Pancreas (tissue), 10 donors: ENCODE results near the gene SLC34A3. TPM values are rescaled to one million over a fixed set of nuclear protein-coding genes. Genes with fewer than 3 reads are reported as not detected.
A peak's percentile ranks its signal among the peaks of the same experiment; 100 is the strongest.

Experiments
- ATAC-seq, 4 donors: fragments of 200-7000 bp; cut with Tn5 transposase; one replicate each; pipeline versions ENCODE4 v1.8.0 to v1.9.1; 2020; ENCODE audit warnings: mild to moderate bottlenecking in 4 of 4, moderate library complexity in 4 of 4
- DNase-seq, 6 donors: peaks; one replicate each; pipeline ENCODE4 v3.0.0-alpha.2; 2020
- FAIRE-seq: peaks from 2 replicates; lab custom pipeline; 2012; peaks lifted over from hg19 to GRCh38; lab: Jason Lieb, UNC
- H3K27ac ChIP-seq, 4 donors: fragments of 200-600 bp; sonication (generic); 1 replicate in 3 of 4; 2 replicates in 1 of 4; pipeline versions ENCODE4 v1.5.0 to v1.8.0; 2020
- H3K27me3 ChIP-seq, 4 donors: fragments of 200-600 bp; one replicate each; pipeline ENCODE4 v1.8.0; 2021
- H3K36me3 ChIP-seq, 3 donors: fragments of 200-600 bp; sonication (generic) in 1 of 3; one replicate each; pipeline versions ENCODE4 v1.5.0 to v1.8.0; 2020 to 2021
- H3K4me1 ChIP-seq, 3 donors: fragments of 200-600 bp; one replicate each; pipeline ENCODE4 v1.8.0; 2021
- H3K4me3 ChIP-seq, 4 donors: fragments of 200-600 bp; sonication (generic) in 2 of 4; one replicate each; pipeline versions ENCODE4 v1.5.0 to v1.8.0; 2020 to 2021
- H3K9me3 ChIP-seq, 4 donors: fragments of 200-600 bp; one replicate each; pipeline ENCODE4 v1.8.0; 2021
- CTCF ChIP-seq, 4 donors: fragments of 200-600 bp; sonication (generic) in 3 of 4; IDR thresholded peaks; one replicate each; pipeline versions ENCODE4 v1.5.0 to v1.8.0; 2021; ENCODE audit warnings: antibody characterized with exemption in 4 of 4
- WGBS, 2 donors: extraction: QIAGEN DNeasy Blood & Tissue Kit; methylation state at CpG; one replicate each; pipeline ENCODE4 v1.1.7; 2013; 5-methylcytosine and 5-hydroxymethylcytosine counted together
- intact Hi-C, 3 donors: fragments of 100-400 bp; cut with DNase I; formaldehyde crosslinking; loops; one replicate each; pipeline versions ENCODE4 v1.11.1 to v1.14.2; 2022
- polyA plus RNA-seq, 2 donors: library from polyadenylated mRNA; stranded (reverse); fragments of 200-250 nt; gene quantifications; one replicate each; pipeline ENCODE4 v1.2.3, GENCODE V29; 2013
- total RNA-seq, 6 donors: library from RNA; stranded (reverse); fragmentation: NEBNext Ultra II Directional in 4 of 6; extraction: Animal tissue kit (Norgen Biotek cat#: 25700) in 4 of 6; gene quantifications; one replicate each; pipeline versions ENCODE4 v1.2.1 to v1.2.4, GENCODE V29; 2021 to 2023
- donor health status: healthy with polysubstance abuse.
- donor health status: DM: no; HTN: no; CAD: no; lungs with moderate emphysema.
- donor health status: DM: no; HTN: no; CAD: no.
- donor health status: control.
- donor health status: control.
- donor health status: Bipolar disorder and iron deficiency.
- donor health status: DM: yes; HTN: yes; CAD: no.
- donor health status: DM: no; HTN: no; CAD: no.
- donor health status: DM: no; HTN: no; CAD: no.
- donor health status: DM: yes; HTN: yes; CAD: no.

SLC34A3 gene
- total and polyA plus RNA-seq, 8 donors, result 0.12 to 0.42 (median 0.20) TPM; not detected in 4

GRCh38 chr9:137264067-137264466 lies 33.4 kb downstream of the SLC34A3 start:
- FAIRE-seq (no peak), ATAC-seq (no peak), DNase-seq (peak in 1 of 6 donors; percentile 23)
- intact Hi-C loops, result no loop called here
- peaks cover 7 to 8% (median 8%) of the 10 kb centered on the region in 3 donors for H3K4me1 ChIP-seq
- 93 to 94% methylated on average over 22 of the region's 22 CpGs for WGBS, 2 donors
- TF ChIP-seq CTCF (IDR thresholded peaks at IDR 0.05), result no peak
- no peaks in the 10 kb centered on the region for H3K9me3 ChIP-seq
- no peaks in the 10 kb centered on the region for H3K27me3 ChIP-seq
- no peak overlapping the region for H3K4me3 ChIP-seq
- no peak overlapping the region for H3K27ac ChIP-seq
- peaks cover 0 to 5% (median 0%) of the 10 kb centered on the region in 3 donors for H3K36me3 ChIP-seq

DNA sequence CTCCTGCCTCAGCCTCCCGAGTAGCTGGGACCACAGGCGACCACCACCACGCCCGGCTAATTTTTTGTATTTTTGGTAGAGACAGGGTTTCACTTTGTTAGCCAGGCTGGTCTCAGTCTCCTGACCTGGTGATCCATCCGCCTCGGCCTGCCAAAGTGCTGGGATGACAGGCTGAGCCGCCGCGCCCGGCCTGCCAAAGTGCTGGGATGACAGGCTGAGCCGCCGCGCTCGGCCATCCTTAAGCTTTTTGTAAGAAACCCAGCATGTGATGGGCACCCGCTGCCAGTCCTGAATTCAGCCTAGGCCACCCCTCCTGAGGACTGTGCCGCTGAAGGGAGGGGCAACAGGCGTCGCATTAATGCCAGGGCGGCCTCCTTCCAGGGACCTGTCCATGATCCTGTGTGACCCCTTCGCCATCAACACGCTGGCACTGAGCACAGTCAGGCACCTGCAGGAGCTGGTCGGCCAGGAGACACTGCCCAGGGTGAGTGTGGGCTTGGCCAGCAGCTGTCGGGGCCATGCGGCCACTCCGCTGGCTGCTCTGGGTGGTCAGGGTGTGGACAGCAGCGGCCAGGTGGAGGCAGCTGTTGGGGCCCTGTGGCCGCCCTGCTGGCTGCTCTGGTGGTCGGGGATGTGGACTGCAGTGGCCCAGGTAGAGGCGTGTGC lies 34.9 kb downstream of the SLC34A3 start:
- no peak for ATAC-seq
- Histone ChIP-seq H3K9me3 (no peaks in the 10 kb centered on the region), H3K27ac (no peak overlapping the region), H3K4me1 (peaks cover 15 to 16% (median 16%) of the 10 kb centered on the region in 3 donors), H3K27me3 (no peaks in the 10 kb centered on the region), H3K4me3 (no peak overlapping the region), H3K36me3 (peaks cover 0 to 5% (median 0%) of the 10 kb centered on the region in 3 donors)
- no peak for TF ChIP-seq CTCF (IDR thresholded peaks at IDR 0.05)
- intact Hi-C loops, result no loop called here
- 93 to 95% methylated on average over 29 of the region's 29 CpGs for WGBS, 2 donors
- no peak for FAIRE-seq
- DNase-seq, result peak in 2 of 6 donors; percentile 14 to 54

- ATAC-seq (no peak), DNase-seq (peak in 4 of 6 donors; percentile 23 to 84 (median 56)), FAIRE-seq (no peak)
- Histone ChIP-seq H3K36me3 (peaks cover 0 to 5% (median 0%) of the 10 kb centered on the region in 3 donors), H3K4me1 (peaks cover 15 to 16% (median 16%) of the 10 kb centered on the region in 3 donors), H3K9me3 (no peaks in the 10 kb centered on the region), H3K27ac (no peak overlapping the region), H3K27me3 (no peaks in the 10 kb centered on the region), H3K4me3 (no peak overlapping the region)
- WGBS, 2 donors, result 85 to 90% methylated on average over 15 of the region's 15 CpGs
- intact Hi-C loops, result no loop called here
- TF ChIP-seq CTCF (IDR thresholded peaks at IDR 0.05), result no peak
These were observed 35.4 kb downstream of the SLC34A3 start for GRCh38 chr9:137266162-137266527.

DNA sequence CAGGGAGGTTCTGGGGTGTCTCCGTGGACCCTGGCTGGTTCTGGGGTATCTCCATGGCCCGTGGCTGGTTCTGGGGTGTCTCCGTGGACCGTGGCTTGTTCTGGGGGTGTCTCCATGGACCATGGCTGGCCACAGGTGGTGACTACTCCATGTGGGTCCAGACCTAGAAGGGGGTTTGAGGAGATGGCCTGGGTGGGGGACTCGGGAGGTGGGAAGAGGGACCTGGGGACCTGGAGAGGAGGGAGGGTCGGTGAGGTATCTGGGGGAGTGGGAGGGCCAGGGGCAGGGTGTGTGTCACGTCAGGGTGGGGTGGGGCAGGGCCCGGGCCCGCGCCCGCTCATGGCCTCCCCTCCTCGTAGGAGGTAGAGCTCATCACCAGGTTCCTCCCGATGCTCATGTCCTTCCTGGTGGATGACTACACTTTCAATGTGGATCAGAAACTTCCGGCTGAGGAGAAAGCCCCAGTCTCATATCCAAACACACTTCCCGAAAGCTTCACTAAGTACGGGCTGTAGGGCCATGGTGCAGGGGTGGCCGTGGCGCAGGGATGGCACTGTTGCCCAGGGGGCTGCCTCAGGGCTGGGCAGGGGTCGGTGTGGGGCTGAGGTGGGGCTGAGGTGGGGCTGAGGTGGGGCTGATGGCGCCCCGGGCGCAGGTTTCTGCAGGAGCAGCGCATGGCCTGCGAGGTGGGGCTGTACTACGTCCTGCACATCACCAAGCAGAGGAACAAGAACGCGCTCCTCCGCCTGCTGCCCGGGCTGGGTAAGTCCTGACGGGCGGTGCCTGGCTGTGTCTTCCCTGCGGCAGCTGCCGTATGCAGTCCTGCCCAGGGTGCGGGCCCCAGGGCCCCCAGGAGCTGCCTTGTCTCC lies 36.1 kb downstream of the SLC34A3 start:
- intact Hi-C loops, result no loop called here
- peaks cover 15 to 16% (median 16%) of the 10 kb centered on the region in 3 donors for H3K4me1 ChIP-seq
- no peak overlapping the region for H3K27ac ChIP-seq
- no peaks in the 10 kb centered on the region for H3K27me3 ChIP-seq
- ATAC-seq (no peak), FAIRE-seq (no peak), DNase-seq (peak in 2 of 6 donors; percentile 42 to 54)
- H3K4me3 ChIP-seq, result no peak overlapping the region
- TF ChIP-seq CTCF (IDR thresholded peaks at IDR 0.05), result no peak
- H3K9me3 ChIP-seq, result no peaks in the 10 kb centered on the region
- WGBS, 2 donors, result 93 to 97% methylated on average over 25 to 34 of the region's 34 CpGs
- H3K36me3 ChIP-seq, result peaks cover 0 to 5% (median 0%) of the 10 kb centered on the region in 3 donors
